GM23248 (cell line): ENCODE measurements around the gene TMCC2.

Experiments
- EZH2 ChIP-seq: fragments of 200-600 bp; sonication (generic); IDR thresholded peaks from 2 replicates; pipeline ENCODE4 v1.6.1; 2018; ENCODE audit warnings: antibody characterized with exemption, mild to moderate bottlenecking; ENCODE audit not compliant: insufficient read depth, poor library complexity, severe bottlenecking
- EZH2phosphoT487 ChIP-seq: fragments of 200-600 bp; sonication (generic); IDR thresholded peaks from 2 replicates; pipeline ENCODE4 v1.6.1; 2018; ENCODE audit warnings: antibody characterized with exemption, moderate library complexity, mild to moderate bottlenecking, low read depth; ENCODE audit not compliant: insufficient read depth

DNA sequence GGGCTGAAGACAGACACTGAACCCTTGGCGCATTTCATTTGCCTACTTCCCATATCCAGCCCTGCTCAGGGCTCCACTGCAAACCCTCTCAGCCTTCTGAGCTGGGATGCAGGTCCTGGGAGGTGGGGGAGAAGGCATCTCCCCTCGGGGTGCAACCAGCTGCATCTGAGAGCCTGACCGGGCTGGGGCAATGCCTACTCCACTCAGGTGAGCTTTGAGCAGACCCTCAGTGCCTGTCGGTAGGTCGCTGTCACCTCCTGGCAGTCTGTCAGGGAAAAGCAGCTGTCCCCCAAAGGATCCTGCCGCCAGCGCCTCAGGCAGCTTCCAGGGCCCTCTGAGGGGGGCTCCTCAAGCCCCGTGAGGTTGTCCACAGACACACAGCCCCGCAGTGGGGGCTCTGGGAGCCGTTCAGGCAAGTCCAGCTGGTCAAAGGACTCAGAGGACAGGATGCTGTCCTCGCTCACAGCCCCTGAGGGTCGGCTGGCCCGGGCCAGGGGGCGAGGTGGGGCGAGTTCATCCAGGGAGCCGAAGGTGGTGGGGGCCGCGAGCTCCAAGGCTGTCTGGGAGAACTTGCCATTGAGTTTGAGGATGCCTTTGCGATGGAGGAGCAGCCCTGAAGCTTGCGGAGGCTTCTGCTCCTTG, 75.6 kb downstream of the TMCC2 start:
- no peak for TF ChIP-seq EZH2phosphoT487
- TF ChIP-seq EZH2: no peak
